GM15510 (cell line): ENCODE results near the gene KIF17.

Experiments used
- POLR2A ChIP-seq: IDR thresholded peaks from 3 replicates; pipeline ENCODE4 v1.6.1; 2011; ENCODE audit warnings: borderline replicate concordance; ENCODE audit not compliant: insufficient read length; ENCODE audit errors: extremely low read depth

KIF17 gene

GRCh38 chr1:20717452-20718342, at the start of gene KIF17:
TSS of gene KIF17 (minus strand) at chr1:20718007. CDS start at chr1:20717706, 301 bp downstream.
- TF ChIP-seq POLR2A, result no peak

DNA sequence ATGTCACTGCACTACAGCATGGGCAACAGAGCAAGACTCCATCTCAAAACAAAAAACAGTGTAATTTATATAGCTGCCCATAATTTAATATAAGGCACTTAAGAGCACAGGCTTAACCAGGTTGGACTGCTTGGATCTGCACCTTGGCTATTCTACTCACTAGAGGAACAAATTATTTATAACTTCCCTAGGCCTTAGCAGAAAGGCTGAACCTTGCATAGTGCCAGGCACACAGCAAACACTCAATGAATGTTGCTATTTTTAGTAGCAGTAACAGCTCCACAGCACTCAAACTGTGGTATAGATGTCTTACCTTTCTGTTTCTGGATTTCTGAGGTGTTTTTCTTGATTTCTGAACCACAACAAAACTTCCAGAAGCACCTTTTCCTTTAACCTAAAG, 49.5 kb upstream of the KIF17 start:
- TF ChIP-seq POLR2A, result no peak

DNA sequence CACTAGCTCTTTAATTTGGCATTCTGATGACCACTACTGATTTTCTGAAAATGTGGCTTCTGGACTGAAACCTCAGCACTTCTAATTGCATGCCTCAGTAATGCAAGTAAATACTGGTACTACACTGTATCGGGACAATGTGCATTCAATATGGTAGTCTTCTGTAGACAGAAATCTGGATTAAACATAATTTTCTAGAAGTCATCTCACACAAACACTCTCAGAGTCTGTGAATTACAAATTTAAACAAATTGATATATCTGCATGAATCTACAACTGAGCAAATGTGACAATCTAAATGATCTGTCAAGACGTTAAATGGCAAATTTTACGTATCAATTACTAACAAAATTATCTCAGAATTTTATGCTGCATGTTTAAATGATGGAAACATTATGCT, 45.6 kb upstream of the KIF17 start:
- TF ChIP-seq POLR2A, result no peak

- TF ChIP-seq POLR2A, result no peak
Measured at GRCh38 chr1:20760322-20760721, 42.5 kb upstream of the KIF17 start.

- no peak for TF ChIP-seq POLR2A
Measured at GRCh38 chr1:20753589-20753988, 35.8 kb upstream of the KIF17 start.

DNA sequence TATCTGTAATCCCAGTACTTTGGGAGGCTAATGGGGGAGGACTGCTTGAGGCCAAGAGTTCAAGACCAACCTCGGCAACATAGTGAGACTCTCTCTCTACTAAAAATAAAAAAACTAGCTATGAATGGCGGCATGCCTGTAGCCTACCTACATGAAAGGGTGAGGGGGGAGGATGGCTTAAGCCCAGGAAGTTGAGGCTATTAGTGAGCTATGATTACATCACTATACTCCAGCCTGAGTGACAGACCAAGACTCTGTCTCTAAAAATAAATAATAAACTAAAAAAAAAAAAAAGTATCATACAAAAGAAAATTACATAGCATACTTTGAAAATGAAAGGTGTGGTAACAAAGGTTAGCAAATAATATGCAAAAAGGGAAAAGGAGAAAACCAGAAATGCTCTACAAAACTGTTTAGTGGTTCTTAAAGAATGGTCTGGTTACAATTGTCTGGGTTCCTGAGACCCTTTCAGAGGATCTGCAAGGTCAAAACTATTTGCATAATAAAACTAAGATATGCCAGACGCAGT, 33.7 kb upstream of the KIF17 start:
- TF ChIP-seq POLR2A, result no peak

DNA sequence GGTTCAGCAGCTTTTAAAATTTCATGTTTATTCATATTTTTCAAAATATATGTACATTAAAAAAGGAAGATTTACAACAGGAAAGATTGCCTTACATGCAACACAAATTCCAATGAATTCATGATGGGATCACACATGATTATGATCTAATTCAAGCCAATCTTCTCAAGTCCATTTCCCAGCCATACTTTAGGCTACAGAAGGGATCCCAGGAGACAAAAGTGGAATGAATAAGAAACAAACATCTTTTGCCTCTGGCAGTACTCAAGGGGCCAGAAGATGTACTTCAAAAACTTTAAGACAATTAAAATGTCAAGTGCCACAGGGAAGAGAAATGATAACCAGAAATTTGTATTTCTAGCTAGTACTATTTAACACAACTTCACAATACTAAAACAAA, 24.9 kb upstream of the KIF17 start:
- no peak for TF ChIP-seq POLR2A

- TF ChIP-seq POLR2A, result no peak
Measured at GRCh38 chr1:20740781-20741180, 23.0 kb upstream of the KIF17 start.

GRCh38 chr1:20739225-20739624, 21.4 kb upstream of the KIF17 start:
- no peak for TF ChIP-seq POLR2A

GRCh38 chr1:20735581-20736111, 17.8 kb upstream of the KIF17 start:
- TF ChIP-seq POLR2A, result no peak

DNA sequence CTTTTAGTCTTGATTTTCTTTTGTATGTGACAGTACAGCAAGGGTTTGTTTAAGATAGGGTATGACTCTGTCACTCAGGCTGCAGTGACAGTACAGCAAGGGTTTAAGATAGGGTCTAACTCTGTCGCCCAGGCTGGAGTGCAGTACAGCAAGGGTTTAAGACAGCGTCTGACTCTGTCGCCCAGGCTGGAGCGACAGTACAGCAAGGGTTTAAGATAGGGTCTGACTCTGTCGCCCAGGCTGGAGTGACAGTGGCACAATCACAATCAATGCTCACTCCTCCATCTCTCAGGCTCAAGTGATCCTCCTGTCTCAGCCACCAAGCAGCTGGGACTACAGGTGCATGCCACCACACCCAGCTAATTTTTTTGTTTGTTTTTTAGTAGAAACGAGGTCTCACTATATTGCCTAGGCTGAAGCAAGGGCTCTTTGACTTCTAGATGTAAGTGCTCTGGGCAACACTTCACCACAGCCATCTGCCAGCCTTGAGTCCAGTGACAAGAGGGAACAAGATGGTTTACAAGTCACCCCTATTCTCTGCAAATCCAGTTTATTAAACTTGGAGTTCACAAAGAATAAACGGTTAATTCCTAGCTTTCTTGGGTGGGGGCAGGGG, 15.7 kb upstream of the KIF17 start:
- no peak for TF ChIP-seq POLR2A

GRCh38 chr1:20732588-20733359, 15.0 kb upstream of the KIF17 start, which contains the start of gene SH2D5:
TSS of gene SH2D5 (minus strand) at chr1:20732703. CDS start at chr1:20728044, 4,659 bp downstream.
- no peak for TF ChIP-seq POLR2A

- no peak for TF ChIP-seq POLR2A
Measured at GRCh38 chr1:20732071-20732587, 14.3 kb upstream of the KIF17 start.
